MM.1S (cell line): Measurements from ENCODE around the gene PLXNA2.

ENCODE experiments used
- CTCF ChIP-seq: fragments of 300-600 bp; sonication (generic); IDR thresholded peaks from 2 replicates; pipeline ENCODE4 v1.5.1; 2016; ENCODE audit warnings: antibody characterized with exemption, low read length, mixed read lengths
- EZH2 ChIP-seq: fragments of 300-600 bp; sonication (generic); optimal IDR thresholded peaks from 2 replicates; pipeline ENCODE3; 2017; ENCODE audit warnings: low read depth, mild to moderate bottlenecking, antibody characterized with exemption, low read length, mixed read lengths
- EZH2phosphoT487 ChIP-seq: fragments of 300-600 bp; sonication (generic); IDR thresholded peaks from 2 replicates; pipeline ENCODE4 v1.6.1; 2018; ENCODE audit warnings: antibody characterized with exemption, low read length

GRCh38 chr1:208108213-208108608 is 136.0 kb downstream of the PLXNA2 start:
- no peak for TF ChIP-seq CTCF
- TF ChIP-seq EZH2: no peak
- TF ChIP-seq EZH2phosphoT487: no peak
